Endodermal cell (in vitro differentiated cells): ENCODE measurements around the gene PDE8B. TPM values are rescaled to one million over a fixed set of nuclear protein-coding genes. Genes with fewer than 3 reads are reported as not detected.

Experiments
- DNase-seq: peaks from one replicate; pipeline ENCODE4 v3.0.0-alpha.2; 2017
- H3K27ac ChIP-seq: 2 replicates; pipeline ENCODE4 v1.5.1; 2013; ENCODE audit warnings: mild to moderate bottlenecking, low read depth, low read length, moderate library complexity
- H3K27me3 ChIP-seq: 2 replicates; pipeline ENCODE4 v1.6.1; 2013; ENCODE audit warnings: mild to moderate bottlenecking, low read length, moderate library complexity; ENCODE audit not compliant: insufficient read depth, control insufficient read depth, poor library complexity, severe bottlenecking
- H3K36me3 ChIP-seq: 2 replicates; pipeline ENCODE4 v1.7.0; 2013; ENCODE audit warnings: mild to moderate bottlenecking, low read length, moderate library complexity; ENCODE audit not compliant: control insufficient read depth, insufficient read depth
- H3K4me1 ChIP-seq: one replicate; pipeline ENCODE4 v1.7.0; 2013; ENCODE audit warnings: low read length; ENCODE audit not compliant: control insufficient read depth, insufficient read depth
- H3K4me3 ChIP-seq: 2 replicates; pipeline ENCODE4 v1.5.1; 2013; ENCODE audit warnings: mild to moderate bottlenecking, low read length, moderate library complexity
- H3K9ac ChIP-seq: 2 replicates; pipeline ENCODE4 v1.6.1; 2013; ENCODE audit warnings: mild to moderate bottlenecking, low read length, moderate library complexity; ENCODE audit not compliant: poor library complexity, severe bottlenecking; ENCODE audit errors: extremely low read depth
- H3K9me3 ChIP-seq: 2 replicates; pipeline ENCODE4 v1.6.1; 2013; ENCODE audit warnings: mild to moderate bottlenecking, low read length, moderate library complexity; ENCODE audit not compliant: control insufficient read depth
- H3K27ac Mint-ChIP-seq: 2 replicates; pipeline ENCODE4 v1.8.0; 2020; ENCODE audit warnings: mixed read lengths
- H3K27me3 Mint-ChIP-seq: 2 replicates; pipeline ENCODE4 v1.8.0; 2021; ENCODE audit warnings: mild to moderate bottlenecking, mixed read lengths; ENCODE audit not compliant: insufficient read depth
- H3K36me3 Mint-ChIP-seq: 2 replicates; pipeline ENCODE4 v1.8.0; 2020; ENCODE audit warnings: low read depth, mixed read lengths
- H3K4me1 Mint-ChIP-seq: 2 replicates; pipeline ENCODE4 v1.8.0; 2020; ENCODE audit warnings: mixed read lengths
- H3K4me3 Mint-ChIP-seq: 2 replicates; pipeline ENCODE4 v1.8.0; 2020; ENCODE audit warnings: mild to moderate bottlenecking, moderate library complexity, mixed read lengths
- H3K9me3 Mint-ChIP-seq: 2 replicates; pipeline ENCODE4 v1.8.0; 2020; ENCODE audit warnings: mild to moderate bottlenecking, mixed read lengths
- WGBS, 2 experiments: methylation state at CpG; one replicate each; pipeline versions ENCODE4 v1.1.5 to v1.1.7; 2013; ENCODE audit warnings: missing lambda C conversion rate in 2 of 2, mixed read lengths in 1 of 2; ENCODE audit not compliant: insufficient coverage in 1 of 2, insufficient read length in 1 of 2; 5-methylcytosine and 5-hydroxymethylcytosine counted together
- total RNA-seq, 2 donors: library from RNA; stranded (reverse); fragmentation: NEBNext Ultra II Directional in 1 of 2; extraction: Animal tissue kit (Norgen Biotek cat#: 25700) in 1 of 2; gene quantifications; 2 replicates in 1 of 2; 3 replicates in 1 of 2; pipeline ENCODE4 v1.2.1, GENCODE V29; 2021
- TF ChIP-seq, protein P1 (sequence below): fragments of 200-600 bp; sonication (generic); conservative IDR thresholded peaks from 2 replicates; pipeline ENCODE4 v1.5.0; 2021; ENCODE audit warnings: antibody characterized with exemption, mild to moderate bottlenecking

PDE8B gene
- total RNA-seq, 2 donors from 2014 or later, result 0.20 to 0.51 TPM

- Histone ChIP-seq H3K36me3 (no peaks in the 10 kb centered on the region), H3K4me3 (no peak overlapping the region), H3K27me3 (peaks cover 2% of the 10 kb centered on the region), H3K9me3 (no peaks in the 10 kb centered on the region), H3K27ac (no peak overlapping the region), H3K4me1 (peaks cover 3% of the 10 kb centered on the region), H3K9ac (no peak overlapping the region)
- Mint-ChIP-seq H3K4me1 (peaks cover 10% of the 10 kb centered on the region), H3K9me3 (no peaks in the 10 kb centered on the region), H3K27ac (no peak overlapping the region), H3K27me3 (peaks cover 18% of the 10 kb centered on the region), H3K4me3 (no peak overlapping the region), H3K36me3 (no peaks in the 10 kb centered on the region)
- TF ChIP-seq, protein P1, sequence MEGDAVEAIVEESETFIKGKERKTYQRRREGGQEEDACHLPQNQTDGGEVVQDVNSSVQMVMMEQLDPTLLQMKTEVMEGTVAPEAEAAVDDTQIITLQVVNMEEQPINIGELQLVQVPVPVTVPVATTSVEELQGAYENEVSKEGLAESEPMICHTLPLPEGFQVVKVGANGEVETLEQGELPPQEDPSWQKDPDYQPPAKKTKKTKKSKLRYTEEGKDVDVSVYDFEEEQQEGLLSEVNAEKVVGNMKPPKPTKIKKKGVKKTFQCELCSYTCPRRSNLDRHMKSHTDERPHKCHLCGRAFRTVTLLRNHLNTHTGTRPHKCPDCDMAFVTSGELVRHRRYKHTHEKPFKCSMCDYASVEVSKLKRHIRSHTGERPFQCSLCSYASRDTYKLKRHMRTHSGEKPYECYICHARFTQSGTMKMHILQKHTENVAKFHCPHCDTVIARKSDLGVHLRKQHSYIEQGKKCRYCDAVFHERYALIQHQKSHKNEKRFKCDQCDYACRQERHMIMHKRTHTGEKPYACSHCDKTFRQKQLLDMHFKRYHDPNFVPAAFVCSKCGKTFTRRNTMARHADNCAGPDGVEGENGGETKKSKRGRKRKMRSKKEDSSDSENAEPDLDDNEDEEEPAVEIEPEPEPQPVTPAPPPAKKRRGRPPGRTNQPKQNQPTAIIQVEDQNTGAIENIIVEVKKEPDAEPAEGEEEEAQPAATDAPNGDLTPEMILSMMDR, result no peak
- WGBS, 2 experiments, result 88% methylated on average over 1 of the region's 1 CpG; no CpG with 5 or more reads in 1 of the 2 experiments
- no peak for DNase-seq
Observed at GRCh38 chr5:77311214-77311571, 100.7 kb downstream of the PDE8B start.

DNA sequence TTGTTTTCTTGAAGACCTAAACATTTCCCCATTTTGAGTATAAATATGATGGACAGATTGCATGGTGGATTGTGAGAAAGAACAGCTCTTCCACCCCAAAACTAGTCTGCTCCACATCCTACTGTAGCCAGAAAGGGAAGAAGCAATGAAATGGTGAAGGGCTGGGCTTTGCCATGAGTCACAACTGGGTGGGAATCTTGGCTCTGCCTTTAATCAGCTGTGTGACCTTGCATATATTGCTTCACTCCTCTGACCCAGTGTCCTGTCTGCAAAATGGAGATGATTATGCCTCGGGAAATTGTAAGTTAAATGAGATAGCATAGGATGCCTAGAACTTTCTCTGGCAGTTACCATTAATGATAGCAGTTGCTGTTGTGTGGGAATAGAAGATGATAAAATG is 101.9 kb downstream of the PDE8B start:
- Histone ChIP-seq H3K36me3 (no peaks in the 10 kb centered on the region), H3K4me1 (no peaks in the 10 kb centered on the region), H3K9ac (no peak overlapping the region), H3K27me3 (no peaks in the 10 kb centered on the region), H3K4me3 (no peak overlapping the region), H3K27ac (no peak overlapping the region), H3K9me3 (no peaks in the 10 kb centered on the region)
- H3K9me3 Mint-ChIP-seq, result no peaks in the 10 kb centered on the region
- peaks cover 15% of the 10 kb centered on the region for H3K27me3 Mint-ChIP-seq
- no peak for DNase-seq
- TF ChIP-seq, protein P1, result no peak
- peaks cover 2% of the 10 kb centered on the region for H3K4me1 Mint-ChIP-seq
- no peak overlapping the region for H3K4me3 Mint-ChIP-seq
- no peaks in the 10 kb centered on the region for H3K36me3 Mint-ChIP-seq
- WGBS, 2 experiments, result 96% methylated on average over 1 of the region's 1 CpG; no CpG with 5 or more reads in 1 of the 2 experiments
- H3K27ac Mint-ChIP-seq, result no peak overlapping the region

DNA sequence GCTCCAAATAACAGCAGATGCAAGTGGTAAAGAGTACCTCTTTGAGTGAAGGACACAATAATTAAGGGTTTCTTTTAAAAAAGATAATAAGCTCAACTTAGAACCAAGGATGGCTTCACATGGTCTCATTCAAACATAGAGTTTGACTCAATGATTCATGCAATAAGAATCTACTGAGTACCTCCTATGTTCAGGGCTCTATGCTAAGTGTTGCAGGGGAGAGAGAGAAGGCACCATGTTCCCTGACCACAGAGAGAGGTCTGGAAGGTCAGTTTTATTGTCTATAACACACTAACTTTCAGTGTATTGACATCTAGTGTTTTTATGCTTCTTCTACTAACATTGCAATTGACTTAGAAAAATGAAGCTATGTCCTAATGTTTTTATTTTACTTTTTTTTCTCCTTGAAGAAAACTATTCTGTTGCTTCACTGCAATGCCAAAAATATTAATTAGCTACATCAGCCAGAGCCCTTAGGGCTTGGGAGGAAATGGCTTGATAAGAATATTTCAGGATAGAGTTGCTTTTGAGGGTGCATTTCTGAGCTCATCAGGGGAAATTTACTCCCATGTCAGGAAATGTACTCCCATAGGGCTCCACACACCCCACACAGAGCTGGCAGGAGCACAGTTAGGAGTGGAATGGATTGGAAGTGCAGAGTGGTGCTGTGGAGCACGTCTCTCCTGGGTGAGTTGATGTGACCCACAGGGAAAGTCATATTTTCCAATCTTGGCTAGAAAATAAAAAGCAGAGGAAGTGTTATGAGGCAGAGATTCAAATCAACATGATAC is 106.6 kb downstream of the PDE8B start:
- no peaks in the 10 kb centered on the region for H3K9me3 Mint-ChIP-seq
- no peak overlapping the region for H3K27ac Mint-ChIP-seq
- peaks cover 8% of the 10 kb centered on the region for H3K4me1 Mint-ChIP-seq
- Histone ChIP-seq H3K9me3 (no peaks in the 10 kb centered on the region), H3K27ac (no peak overlapping the region), H3K27me3 (no peaks in the 10 kb centered on the region), H3K9ac (no peak overlapping the region), H3K4me1 (peaks cover 3% of the 10 kb centered on the region), H3K4me3 (no peak overlapping the region), H3K36me3 (no peaks in the 10 kb centered on the region)
- DNase-seq, result no peak
- WGBS, 2 experiments, result 90 to 100% methylated on average over 1 of the region's 1 CpG
- H3K4me3 Mint-ChIP-seq, result no peak overlapping the region
- TF ChIP-seq, protein P1, result no peak
- H3K27me3 Mint-ChIP-seq, result peaks cover 2% of the 10 kb centered on the region
- no peaks in the 10 kb centered on the region for H3K36me3 Mint-ChIP-seq
